NCI-H187 treated with DMSO at 0.1 percent for 48 hours (cell line): Measurements from ENCODE around the gene ZNF385C.
"Not testable (repeated sequence)": the region's sequence is repeated elsewhere in the genome, so short reads cannot be mapped to it uniquely, and the experiment has no call there.

Source experiments
- DNase-seq: peaks from one replicate; lab custom pipeline; 2025; lab: John Stamatoyannopoulos, UW

The ZNF385C gene

DNA sequence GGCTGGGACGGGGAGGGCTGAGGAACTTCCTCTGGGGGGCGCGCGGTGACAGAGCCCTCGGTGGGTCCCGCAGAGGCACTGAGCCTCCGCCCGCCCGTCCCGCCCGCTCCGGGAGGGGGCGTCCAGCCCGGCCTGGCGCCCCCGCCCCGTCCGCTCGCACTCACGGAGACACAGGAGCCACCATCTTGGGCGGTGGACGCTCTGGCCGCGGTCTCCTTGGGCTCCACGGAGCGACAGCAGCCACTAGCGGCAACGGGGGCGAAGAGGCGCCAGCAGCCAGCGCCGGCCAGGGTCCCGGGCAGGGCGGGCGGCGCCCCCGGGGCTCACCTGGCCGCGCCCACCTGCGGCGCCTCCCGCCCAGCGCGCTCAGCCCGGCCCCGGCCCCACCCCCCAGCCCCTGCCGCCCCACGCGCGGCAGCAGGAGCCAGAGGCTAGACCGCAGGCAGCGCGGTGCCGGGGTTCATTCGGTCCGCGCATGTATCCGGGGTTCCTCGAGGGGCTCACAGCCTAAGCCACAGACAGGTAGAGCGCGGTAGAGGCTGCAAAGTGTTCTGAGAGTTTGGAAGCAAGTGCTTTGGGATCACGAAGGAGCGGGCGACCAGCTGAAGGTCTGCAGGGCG is 47.8 kb downstream of the ZNF385C start, which contains the start of gene C17orf113:
Gene C17orf113, minus strand, starts transcription at position 209 of the 620 bp plus-strand sequence. CDS start 7,225 bp downstream, outside the sequence.
- no peak for DNase-seq

DNA sequence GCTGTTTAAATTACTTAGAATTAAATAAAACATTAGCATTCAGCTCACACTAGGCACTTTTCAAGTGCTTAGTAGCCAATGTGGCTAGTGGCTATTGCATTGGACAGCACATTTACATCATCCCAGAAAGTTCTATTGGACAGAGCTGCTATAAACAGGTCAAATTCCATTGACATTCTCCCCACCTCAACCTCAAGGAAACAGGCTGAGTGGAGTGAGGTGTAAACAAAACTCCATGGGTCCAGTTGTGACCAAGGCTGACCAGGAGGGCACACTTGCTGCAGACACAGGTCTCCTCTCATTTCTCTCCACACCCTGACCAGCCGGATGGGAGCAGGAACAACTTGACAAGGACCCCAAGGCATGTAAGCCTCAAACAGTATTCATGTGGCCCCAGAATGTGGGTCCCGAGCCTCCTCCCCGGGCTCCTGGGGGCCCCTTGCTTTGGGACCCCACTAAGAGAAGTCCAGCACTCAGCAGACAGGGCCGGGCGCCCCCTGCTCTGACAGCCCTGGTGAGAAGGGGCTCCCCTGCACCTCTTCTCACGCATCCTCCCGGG is 48.4 kb downstream of the ZNF385C start:
- no peak for DNase-seq

DNA sequence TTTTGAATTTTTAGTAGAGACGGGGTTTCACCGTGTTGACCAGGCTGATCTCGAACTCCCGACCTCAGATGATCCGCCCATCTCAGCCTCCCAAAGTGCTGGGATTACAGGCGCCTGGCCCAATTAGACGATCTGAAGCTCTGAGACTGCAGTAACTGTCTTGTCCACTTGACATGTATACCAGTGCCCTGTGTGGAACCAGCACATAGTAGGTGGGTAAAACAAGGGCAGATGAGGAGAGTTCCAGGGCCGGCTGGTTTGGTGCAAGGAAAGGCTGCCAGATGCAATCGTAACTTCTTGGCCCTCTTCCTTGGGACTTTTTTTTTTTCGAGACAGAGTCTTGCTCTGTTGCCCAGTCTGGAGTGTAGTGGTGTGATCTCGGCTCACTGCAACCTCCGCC is 50.9 kb downstream of the ZNF385C start:
- DNase-seq = no peak

- DNase-seq = no peak
These were observed 52.6 kb downstream of the ZNF385C start for GRCh38 chr17:42045719-42046118.

DNA sequence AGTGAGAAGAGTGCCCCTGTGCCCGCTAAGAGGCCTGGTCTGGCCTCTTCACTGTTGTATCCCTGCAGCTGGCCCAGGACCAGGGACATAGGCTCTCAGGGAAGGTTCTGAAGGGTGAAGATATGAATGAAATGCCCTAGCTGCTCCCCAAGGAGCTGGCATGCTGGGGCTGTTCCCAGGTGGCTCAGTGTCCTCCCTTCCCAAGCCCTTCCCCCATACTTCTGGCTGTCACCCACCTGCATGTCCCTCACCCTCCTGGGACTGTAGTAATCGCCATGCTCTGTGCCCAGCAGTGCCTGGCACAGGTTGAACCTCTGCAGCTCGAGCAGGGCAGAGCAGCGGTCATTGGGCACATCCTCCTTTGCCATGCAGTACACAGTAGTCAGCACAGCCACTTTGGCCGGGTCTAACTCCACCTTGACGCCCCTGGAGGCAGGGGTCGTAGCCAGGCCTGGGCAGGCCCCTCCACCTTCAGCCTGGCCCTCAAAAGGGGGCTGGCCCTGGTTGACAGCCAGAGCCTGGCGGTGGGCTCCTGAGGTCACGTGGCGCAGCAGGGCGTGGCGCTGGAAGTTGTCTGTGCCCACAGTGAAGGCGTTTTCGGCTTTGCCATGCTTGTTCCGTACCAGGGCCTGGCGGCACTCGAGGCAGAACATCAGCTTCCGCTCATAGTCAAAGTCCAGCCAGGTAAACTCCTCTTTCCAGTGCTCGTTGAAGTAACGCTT is 55.5 kb downstream of the ZNF385C start:
- DNase-seq = no peak

DNA sequence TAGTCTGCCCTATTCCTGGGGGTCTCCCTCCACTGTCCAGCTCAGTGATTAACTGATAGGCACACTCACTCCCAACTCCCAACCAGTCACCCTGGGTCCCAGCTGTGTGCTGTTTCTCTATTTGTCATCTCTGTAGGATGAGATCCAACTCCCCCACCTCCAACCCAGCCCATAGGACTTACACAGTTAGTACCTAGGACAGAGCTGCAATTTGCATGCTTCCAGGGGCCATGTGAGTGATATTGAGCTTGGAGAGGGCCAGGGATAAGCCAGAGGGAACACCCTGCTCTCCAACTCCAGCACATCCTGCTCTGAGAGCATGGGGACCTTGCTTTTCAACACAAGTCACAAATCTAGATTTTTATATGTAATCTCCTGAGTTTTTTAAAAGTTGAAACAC is 56.7 kb downstream of the ZNF385C start:
- no peak for DNase-seq

GRCh38 chr17:42040818-42041217 is 57.5 kb downstream of the ZNF385C start:
- no peak for DNase-seq

DNA sequence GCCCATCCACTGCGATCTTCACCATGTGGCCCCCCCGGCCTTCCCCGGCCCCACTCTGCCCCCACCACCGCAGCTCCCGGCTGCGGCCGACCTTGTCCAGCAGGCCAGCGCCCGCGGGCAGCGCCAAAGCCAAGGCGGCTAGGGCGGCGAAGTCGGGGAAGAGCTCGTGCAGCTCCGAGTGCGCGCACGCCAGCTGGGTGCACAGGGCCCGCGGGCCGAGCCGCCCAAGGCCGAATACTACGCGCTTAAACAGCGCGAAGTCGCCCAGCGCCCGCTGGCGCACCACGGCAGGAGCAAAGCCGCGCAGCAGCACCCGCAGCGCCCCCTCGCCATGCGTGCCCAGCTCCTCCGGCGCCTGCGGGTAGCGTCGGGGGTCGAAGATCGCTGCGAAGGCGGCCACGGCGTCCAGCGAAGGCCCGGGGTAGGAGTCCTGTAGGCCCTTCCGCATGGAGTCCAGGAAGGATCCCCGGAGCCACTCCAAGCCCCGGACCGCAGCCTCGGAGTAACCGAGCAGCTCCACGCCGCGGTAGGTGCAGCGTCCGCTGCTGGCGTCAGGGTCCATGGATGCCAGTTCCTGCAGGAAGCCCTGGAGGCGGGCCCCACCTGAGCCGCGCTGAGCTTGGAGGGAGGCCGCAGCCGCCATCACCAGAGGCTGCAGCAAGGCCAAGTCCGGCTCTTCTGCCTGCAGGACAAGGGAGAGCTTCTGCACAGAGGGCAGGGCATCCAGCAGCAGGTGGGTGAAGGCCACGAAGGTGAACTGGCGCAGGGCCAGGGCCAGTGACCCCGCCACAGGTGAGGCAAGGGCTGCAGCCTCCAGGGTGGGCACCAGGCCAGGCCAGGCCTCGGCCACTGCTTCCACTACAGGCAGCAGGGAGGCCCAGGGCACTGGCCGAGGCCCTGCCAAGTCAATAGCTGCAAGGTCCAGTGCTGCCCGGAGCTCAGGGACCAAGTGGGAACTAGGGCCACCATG is 58.2 kb downstream of the ZNF385C start:
- no peak for DNase-seq

GRCh38 chr17:42038221-42038973 is 59.9 kb downstream of the ZNF385C start:
- no peak for DNase-seq

GRCh38 chr17:42034059-42034458 is 64.2 kb downstream of the ZNF385C start:
- no peak for DNase-seq

DNA sequence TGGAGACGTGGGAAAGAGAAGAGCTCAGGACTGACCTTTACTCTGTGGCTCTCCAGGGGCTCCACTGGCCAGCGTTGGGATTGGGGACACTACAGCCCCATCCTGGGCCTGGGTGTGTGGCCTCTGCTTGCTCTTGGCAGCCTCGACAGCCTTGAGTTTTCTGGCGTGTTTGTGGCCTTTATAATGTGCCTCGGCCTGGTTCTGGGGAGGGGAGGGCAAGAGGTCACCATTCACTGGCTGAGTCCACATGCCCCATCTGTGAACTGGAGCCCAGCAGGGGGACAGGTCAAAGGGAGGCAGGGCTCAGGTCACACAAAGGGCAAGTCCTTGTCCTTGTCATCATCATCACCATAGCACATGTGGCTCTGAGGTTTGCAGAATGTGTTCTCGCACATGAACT is 66.7 kb downstream of the ZNF385C start:
- no peak for DNase-seq

GRCh38 chr17:42028791-42029127 is 69.5 kb downstream of the ZNF385C start:
- DNase-seq = no peak

GRCh38 chr17:42027961-42028790 is 70.1 kb downstream of the ZNF385C start:
- DNase-seq = no peak

- DNase-seq = no peak
These were observed 70.7 kb downstream of the ZNF385C start for GRCh38 chr17:42027590-42027889.

GRCh38 chr17:42026857-42027589 is 71.2 kb downstream of the ZNF385C start:
- DNase-seq = no peak

DNA sequence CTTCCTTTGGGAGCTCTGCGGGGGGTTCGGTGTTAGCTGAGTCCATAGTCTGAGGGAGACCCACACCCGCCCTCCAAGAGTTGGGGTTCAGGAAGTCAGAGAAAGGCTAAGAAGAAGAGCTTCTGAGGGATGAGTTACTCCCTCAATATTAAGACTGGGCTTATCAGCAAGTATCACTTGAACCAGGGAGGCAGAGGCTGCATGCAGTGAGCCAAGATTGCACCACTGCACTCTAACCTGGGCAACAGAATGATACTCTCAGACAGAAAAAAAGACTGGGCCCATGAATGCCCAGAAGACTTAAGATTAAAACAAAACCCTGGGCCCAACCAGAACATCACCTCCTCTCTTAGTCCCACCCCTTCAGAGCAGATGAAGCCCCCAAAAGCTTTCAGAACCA is 72.3 kb downstream of the ZNF385C start:
- DNase-seq = no peak

- no peak for DNase-seq
These were observed 73.1 kb downstream of the ZNF385C start for GRCh38 chr17:42025191-42025579.

GRCh38 chr17:42023524-42024349 is 74.5 kb downstream of the ZNF385C start:
- DNase-seq = no peak

DNA sequence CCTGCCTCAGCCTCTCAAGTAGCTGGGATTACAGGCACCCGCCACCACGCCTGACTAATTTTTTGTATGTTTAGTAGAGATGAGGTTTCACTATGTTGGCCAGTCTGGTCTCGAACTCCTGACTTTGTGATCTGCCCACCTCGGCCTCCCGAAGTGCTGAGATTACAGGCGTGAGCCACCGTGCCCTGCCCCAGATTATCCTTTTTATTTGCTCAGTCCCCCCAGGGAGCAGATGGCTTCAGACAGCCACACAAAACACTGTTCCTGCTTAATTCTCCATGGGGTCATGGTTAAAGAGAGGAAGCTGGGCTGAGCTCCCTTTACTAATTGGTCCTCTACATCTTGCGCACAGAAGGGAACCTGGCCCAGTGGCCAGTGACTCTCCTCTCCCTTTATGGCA is 77.4 kb downstream of the ZNF385C start:
- not testable (repeated sequence) for DNase-seq
